Hematopoietic multipotent progenitor cell (in vitro differentiated cells): ENCODE measurements around the gene PHKB. TPM values are rescaled to one million over a fixed set of nuclear protein-coding genes. Genes with fewer than 3 reads are reported as not detected.
A peak's percentile ranks its signal among the peaks of the same experiment; 100 is the strongest.
"Not testable (repeated sequence)": the region's sequence is repeated elsewhere in the genome, so short reads cannot be mapped to it uniquely, and the experiment has no call there.

ENCODE experiments used
- DNase-seq, 3 donors: peaks; one replicate each; pipeline ENCODE4 v3.0.0-alpha.2; 2011 to 2015; ENCODE audit warnings: low read depth in 2 of 3, low spot score in 2 of 3
- total RNA-seq: library from RNA; depleted of rRNA; stranded (reverse); fragments of >200 nt; gene quantifications from one replicate; pipeline ENCODE4 v1.2.3, GENCODE V29; 2012

Gene PHKB
- total RNA-seq, 1 donor, result 46.6 TPM

DNA sequence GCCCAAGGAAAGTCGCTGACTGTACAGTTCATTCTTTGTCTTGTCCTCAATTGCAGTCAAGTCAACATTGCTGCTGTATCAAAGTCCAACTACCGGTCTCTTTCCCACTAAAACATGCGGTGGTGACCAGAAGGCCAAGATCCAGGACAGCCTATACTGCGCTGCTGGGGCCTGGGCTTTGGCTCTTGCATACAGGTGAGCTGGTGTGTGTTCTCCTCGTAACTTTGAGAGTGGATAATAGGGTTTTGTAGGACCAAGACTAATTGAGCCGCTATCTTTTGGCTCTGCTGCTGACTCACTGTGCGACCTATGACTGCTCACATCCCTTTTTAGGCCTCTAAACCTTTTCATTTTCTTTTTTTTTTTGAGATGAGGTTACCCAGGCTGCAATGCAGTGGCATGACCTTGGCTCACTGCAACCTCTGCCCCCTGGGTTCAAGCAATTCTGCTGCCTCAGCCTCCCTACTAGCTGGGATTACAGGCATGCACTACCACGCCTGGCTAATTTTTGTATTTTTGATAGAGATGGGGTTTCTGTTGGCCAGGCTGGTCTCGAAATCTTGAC is 38.7 kb downstream of the PHKB start:
- DNase-seq, result no peak

DNA sequence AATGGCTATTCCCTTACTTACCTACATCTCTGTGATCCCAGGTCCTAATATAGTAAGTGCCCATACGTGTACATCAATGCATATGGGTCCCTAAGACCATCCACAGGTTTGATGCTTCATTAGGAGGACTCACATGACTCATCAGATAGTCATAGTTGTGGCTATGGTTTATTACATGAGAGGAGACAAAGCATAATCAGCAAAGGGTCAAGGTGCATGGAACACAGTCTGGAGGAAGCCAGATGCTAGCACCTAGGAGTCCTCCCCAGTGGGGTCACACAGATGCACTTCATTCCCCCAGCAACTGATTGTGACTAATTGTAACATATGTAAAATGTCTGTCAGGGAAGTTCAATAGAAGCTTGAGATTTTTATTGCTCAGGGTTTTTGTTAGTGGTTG is 42.8 kb downstream of the PHKB start:
- DNase-seq, result no peak

DNA sequence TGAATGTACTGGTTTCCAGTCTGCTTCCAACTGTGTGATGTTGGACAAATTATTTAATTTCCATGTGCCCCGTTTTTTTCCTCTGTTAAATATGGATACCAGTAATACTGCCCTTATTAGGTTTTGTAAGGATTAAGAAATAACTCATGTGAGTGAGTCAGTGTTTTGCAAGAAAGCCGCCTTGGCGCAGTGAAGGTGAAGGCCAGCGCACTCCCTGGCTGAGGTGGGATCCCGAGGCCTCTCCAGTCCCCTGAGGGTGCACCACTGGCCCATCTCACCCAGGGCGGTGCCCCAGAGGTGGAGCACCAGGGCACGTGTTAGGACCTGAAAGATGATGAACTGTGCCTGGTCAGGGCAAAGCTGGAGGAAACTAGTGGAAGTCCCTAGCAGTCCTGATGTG is 43.5 kb downstream of the PHKB start:
- DNase-seq, result no peak

DNA sequence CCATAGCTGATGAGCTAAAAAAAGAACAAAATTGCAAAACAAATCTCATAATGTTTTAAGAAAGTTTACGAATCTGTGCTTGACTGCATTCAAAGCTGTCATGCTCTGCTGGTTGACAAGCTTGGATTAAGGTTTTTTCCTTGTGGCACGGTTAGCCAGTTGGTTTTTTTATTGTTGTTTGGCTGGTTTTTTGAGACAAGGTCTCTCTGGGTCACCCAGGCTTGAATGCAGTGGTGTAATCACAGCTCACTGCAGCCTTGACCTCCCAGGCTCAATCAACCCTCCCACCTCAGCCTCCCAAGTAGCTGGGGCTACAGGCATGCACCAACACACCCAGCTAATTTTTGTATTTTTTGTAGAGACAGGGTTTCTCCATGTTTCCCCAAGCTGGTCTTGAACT is 45.7 kb downstream of the PHKB start:
- DNase-seq, result no peak

DNA sequence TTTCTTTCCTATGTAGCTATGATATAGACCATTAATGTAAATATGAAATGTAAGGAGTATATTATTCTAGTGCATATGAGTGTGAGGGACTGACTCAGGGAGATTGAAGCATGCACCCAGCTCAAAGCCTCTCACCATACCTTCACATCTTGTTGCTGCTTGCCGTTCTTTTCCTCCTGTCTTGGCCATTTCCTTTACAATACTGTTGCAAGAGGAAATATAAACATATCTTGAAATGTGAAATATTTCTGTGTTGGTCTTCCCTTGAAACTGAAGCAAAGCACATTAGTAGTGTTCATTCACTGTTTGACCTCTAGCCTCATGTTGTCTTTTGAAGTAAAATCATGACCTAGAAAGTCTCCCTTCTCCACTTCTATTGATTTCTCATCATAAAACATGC is 46.6 kb downstream of the PHKB start:
- no peak for DNase-seq

DNA sequence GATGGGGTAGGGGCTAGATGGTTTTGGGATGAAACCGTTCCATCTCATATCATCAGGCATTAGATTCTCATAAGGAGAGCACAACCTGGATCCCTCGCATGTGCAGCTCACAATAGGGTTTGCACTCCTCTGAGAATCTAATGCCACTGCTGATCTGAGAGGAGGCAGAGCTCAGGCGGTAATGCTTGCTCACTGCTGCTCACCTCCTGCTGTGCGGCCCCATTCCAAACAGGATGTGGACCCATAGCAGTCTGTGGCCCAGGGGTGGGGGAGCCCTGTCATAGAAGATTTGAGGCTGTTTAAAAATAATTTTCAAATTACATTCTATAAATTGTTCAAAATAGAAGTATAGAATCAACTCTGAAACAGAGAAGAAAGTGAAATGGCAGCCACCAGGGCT is 50.8 kb downstream of the PHKB start:
- DNase-seq, result no peak

DNA sequence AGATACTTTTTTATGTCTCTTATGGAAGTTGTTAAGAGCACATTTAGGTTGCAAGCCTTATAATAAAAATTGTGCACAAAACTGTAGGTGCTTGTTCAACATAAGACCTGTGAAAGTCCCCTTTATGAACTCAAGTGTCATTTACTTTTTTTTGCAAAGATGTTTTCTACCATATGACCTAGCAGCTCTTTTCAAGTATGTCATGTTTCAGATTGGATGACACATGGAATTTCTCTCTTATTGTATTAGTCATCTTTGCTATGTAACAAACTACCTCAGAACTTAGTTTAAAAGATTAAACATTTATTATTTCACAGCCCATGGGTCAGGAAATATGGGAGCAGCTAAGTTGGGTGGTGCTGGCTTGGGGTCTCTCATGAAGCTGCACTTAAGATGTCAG is 57.9 kb downstream of the PHKB start:
- DNase-seq, result no peak

DNA sequence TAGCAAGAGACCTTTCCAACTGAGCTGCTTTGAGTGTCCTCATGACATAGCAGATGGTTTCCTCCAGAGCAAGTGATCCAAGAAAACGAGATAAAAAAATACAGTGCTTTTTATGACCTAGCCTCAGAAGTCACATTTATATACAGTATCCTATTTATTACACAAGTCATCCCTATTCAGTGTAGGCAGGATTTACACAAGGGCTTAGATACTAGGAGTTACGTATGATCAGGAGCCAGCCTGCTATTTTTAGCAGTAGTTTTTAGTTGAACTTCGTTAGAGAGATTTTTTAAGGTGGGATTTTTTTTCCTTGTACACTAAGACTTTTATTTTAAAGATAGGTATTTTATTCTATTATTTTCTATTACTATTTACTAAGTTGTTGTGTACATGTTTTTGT is 58.4 kb downstream of the PHKB start:
- DNase-seq, result no peak

DNA sequence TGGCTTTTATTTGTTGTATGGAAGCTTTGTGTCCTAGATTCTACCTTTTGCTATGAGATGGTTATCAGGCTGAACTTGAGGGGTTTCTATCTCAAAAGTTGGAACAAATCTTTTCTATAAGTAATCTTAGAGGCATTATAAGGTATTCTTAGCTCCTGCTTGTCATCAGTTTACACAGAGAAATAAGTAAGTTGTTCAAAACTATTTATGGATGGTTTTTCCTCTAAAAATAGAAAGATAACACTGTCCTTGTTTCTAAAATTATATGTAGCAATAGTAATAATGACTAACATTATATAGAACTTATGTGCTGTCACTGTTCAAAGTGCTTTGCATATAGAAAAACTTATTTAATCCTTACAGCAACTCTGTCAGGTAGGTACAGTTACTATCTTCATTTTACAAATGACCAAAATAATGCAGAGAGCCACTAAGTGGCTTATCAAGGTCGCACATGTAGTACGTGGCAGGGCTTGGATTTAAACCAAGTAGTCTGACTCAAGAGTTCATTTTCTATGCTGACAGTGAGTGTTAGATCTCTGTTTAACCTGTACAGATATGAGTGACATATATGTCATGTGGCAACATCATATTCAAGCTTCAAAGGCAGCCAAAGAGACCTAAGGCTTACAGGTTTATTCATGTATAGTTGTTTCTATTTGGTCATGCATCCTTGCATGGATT is 59.0 kb downstream of the PHKB start:
- no peak for DNase-seq

DNA sequence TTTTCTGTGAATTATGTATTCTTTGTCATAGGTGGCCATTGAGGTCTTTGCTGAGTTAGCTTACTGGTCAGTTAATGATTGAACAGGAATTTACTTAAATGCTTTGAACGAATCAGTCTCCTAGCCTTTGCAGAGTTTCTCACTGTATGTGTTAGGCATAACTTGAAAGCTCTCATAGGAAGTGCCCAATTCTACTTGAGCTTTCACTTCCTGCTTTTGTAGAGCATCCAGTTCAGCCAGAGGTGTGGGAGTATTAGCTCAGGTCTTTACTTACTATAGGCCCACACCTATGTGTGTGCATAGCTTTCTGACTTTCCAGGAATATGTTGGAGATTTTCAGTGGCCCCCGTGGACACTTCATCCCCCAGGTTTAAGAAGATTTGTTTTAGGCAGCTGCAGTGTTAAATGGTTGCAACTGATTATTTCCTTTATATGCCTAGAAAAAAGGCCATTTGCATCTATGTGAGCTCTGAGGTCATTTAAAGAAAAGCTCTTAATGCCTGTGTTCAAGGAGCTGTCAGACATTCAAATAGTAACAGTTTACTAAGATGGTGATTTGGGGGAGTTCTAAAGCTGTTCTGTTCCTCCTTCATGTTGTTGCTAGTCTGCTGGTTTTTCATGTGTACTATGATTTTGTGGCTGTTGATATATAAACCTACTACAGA is 62.3 kb downstream of the PHKB start:
- no peak for DNase-seq

DNA sequence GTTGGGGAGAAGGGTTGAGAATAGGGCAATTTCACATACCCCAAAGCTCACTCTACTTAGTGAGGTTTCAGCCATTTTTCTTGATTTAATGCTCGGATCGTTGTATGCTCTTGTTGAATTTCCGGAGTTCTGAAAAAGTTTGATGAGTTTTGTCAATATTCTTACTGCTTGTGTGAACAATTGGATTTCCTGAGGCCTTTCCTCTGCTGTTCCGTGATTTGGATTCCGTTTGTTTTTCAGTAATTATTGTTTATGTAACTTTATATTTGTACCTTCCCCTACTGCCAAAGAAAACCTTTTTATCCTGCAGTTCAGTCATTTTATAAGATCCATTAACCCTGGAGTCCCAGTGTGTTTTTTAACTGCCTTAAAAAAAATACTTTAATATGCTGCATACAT is 62.9 kb downstream of the PHKB start:
- no peak for DNase-seq

DNA sequence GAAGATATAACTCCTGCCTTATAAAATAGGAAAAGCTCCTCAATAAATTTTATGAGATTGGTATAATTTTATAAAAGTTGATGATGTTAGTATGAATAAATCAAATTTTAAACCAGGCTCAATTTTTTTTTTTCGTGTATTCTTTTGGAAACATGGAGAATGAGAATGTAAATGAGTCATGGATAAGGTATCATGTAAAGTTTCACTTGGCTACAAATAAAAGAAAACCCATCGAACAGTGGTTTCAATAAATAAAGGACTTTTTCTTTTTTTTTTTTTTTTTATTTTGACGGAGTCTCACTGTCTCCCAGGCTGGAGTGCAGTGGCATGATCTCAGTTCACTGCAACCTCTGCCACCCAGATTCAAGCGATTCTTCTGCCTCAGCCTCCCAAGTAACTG is 67.3 kb downstream of the PHKB start:
- DNase-seq, result no peak

DNA sequence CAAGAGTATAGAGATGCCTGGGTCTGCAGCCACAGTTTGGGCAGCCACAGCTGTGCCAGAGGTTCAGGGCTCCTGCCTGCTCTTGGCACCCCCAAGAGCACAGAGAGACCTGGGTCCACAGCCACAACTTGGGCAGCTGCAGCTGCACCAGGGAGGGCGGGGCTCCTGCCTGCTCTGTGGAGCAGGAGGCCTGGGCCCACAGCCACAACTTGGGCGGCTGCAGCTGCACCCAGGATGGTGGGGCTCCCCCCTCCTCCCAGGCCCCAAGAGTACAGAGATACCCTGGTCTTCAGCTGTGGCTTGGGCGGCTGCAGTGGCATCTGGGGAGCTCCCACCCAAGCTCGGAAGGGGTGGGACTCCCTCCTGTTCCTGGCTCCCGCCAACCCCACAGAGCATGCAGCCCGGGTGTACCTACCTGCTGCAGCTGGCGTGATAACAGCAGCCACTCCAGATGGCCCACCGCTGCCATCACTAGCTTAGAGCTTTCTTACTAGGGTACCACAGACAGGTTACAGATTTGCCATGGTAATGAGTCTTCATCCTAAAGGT is 72.7 kb downstream of the PHKB start:
- DNase-seq, result no peak

DNA sequence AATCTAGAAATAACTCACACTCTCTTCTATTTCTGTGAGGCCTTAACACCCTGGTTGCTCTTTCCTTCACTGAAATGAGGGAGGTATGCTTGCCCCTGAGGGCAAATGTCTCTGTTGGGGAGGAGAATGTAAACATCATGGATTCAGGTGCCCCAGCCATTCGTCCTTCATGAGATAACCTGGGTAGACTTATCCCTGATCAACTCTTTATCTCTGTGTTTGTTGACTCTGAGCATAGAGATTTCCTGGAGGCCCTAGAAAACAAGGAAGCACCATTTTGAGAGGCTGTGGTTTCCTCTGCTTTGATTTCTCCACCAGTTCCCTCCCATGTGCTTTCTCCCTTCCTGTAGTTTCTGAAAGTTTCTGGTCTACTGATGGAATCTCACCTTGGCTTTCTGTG is 77.3 kb downstream of the PHKB start:
- no peak for DNase-seq

DNA sequence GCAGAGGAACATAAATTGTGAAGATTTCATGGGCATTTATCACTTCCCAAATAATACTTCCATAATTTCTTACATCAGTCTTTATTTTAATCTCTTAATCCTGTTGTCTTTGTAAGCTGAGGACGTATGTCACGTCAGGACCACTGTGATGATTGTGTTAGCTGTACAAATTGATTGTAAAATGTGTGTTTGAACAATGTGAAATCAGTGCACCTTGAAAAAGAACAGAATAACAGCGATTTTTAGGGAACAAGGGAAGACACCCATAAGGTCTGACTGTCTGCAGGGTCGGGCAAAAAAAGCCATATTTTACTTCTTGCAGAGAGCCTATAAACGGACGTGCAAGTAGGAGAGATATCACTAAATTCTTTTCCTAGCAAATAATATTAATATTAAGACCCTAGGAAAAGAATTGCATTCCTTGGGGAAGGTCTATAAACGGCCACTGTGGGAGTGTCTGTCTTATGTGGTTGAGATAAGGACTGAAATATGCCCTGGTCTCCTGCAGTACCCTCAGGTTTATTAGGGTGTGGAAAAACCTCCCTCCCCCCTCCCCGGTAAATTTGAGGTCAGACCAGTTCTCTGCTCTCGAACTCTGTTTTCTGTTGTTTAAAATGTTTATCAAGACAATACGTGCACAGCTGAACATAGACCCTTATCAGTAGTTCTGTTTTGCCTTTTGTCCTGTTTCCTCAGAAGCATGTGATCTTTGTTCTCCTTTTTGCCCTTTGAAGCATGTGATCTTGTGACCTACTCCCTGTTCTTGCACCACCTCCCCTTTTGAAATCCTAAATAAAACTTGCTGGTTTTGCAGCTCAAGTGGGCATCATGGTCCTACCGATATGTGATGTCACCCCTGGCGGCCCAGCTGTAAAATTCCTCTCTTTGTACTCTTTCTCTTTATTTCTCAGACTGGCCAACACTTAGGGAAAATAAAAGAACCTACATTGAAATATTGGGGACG is 78.9 kb downstream of the PHKB start:
- peak in 2 of 3 donors; percentile 7 to 36 for DNase-seq

DNA sequence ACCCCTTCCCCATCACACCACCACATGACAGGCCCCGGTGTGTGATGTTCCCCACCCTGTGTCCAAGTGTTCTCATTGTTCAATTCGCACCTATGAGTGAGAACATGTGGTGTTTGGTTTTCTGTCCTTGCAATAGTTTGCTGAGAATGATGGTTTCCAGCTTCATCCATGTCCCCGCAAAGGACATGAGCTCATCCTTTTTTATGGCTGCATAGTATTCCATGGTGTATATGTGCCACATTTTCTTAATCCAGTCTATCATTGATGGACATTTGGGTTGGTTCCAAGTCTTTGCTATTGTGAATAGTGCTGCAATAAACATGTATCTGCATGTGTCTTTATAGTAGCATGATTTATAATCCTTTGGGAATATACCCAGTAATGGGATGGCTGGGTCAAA is 80.0 kb downstream of the PHKB start:
- not testable (repeated sequence) for DNase-seq

DNA sequence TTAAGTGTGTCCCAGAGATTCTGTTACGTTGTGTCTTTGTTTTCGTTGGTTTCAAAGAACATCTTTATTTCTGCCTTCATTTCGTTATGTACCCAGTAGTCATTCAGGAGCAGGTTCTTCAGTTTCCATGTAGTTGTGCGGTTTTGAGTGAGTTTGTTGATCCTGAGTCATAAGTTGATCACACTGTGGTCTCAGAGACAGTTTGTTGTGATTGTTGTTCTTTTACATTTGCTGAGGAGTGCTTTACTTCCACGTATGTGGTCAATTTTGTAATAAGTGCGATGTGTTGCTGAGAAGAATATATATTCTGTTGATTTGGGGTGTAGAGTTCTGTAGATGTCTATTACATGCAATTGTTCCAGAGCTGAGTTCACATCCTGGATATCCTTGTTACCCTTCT is 83.1 kb downstream of the PHKB start:
- DNase-seq, result not testable (repeated sequence)

DNA sequence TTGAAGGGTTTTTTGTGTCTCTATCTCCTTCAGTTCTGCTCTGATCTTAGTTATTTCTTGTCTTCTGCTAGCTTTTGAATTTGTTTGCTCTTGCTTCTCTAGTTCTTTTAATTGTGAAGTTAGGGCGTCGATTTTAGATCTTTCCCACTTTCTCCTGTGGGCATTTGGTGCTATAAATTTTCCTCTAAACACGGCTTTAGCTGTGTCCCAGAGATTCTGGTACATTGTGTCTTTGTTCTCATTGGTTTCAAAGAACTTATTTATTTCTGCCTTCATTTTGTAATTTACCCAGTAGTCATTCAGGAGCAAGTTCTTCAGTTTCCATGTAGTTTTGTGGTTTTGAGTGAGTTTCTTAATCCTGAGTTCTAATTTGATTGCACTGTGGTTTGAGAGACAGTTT is 90.1 kb downstream of the PHKB start:
- not testable (repeated sequence) for DNase-seq

DNA sequence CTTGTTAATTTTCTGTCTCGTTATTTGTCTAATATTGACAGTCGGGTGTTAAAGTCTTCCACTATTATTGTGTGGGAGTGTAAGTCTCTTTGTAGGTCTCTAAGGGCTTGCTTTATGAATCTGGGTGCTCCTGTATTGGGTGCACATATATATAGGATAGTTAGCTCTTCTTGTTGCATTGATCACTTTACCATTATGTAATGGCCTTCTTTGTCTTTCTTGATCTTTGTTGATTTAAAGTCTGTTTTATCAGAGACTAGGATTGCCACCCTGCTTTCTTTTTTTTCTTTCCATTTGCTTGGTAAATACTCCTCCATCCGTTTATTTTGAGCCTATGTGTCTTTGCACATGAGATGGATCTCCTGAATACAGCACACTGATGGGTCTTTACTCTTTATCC is 90.6 kb downstream of the PHKB start:
- not testable (repeated sequence) for DNase-seq

DNA sequence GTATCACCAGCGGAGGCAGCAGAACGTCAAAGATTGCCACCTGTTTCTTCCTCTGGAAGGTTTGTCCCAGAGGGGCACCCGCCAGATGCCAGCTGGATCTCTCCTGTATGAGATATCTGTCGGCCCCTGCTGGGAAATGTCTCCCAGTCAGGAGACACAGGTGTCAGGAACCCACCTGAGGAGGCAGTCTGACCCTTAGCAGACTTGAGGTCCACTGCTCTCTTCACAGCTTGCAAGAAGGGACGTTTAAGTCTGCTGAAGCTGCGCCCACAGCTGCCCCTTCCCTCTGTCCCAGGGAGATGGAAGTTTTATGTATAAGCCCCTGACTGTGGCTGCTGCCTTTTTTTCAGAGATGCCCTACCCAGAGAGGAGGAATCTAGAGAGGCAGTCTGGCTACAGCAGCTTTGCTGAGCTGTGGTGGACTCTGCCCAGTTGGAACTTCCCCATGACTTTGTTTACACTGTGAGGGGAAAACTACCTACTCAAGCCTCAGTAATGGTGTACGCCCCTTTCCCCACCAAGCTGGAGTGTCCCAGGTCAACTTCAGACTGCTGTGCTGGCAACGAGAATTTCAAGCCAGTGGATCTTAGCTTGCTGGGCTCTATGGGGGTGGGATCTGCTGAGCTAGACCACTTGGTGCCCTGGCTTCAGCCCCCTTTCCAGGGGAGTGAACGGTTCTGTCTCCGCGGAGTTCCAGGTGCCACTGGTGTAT is 92.9 kb downstream of the PHKB start:
- no peak for DNase-seq
